Right ventricle myocardium superior (tissue), 1 donor: Measurements from ENCODE around the gene ERAP2. TPM values are rescaled to one million over a fixed set of nuclear protein-coding genes. Genes with fewer than 3 reads are reported as not detected.

Experiments
- ATAC-seq: fragments of 200-7000 bp; cut with Tn5 transposase; one replicate; pipeline ENCODE4 v1.9.1; 2020; ENCODE audit warnings: mild to moderate bottlenecking; ENCODE audit not compliant: poor library complexity
- DNase-seq: peaks from one replicate; pipeline ENCODE4 v3.0.0-alpha.2; 2020
- intact Hi-C: fragments of 100-400 bp; cut with DNase I; formaldehyde crosslinking; loops from one replicate; pipeline ENCODE4 v1.11.2; 2022
- total RNA-seq: library from RNA; stranded (reverse); fragmentation: NEBNext Ultra II Directional; extraction: Animal tissue kit (Norgen Biotek cat#: 25700); gene quantifications from one replicate; pipeline ENCODE4 v1.2.1, GENCODE V29; 2021
- donor health status: DM: no; HTN: yes; CAD: no; lungs with severe emphysema.

The ERAP2 gene
- total RNA-seq, 1 donor from 2014 or later: 5.3 TPM

DNA sequence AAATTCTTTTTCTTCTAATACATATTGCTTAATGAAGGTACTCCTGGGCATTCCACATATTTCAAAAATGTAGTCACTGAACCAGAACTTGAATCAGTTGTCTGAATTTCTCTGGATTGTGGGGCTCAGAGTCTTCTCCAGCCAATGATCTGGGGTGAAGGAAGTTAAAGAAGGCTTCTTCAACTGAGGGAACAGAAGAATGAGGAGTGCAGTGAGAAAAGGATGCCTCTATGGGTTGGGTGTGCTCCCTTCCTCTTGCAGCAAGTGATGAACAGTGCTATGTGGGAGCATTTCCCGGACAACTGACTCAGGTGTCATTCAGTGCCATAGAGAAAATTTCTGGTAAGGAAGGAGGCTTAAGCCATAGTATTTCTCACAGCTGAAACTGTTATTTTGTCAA is 67.5 kb downstream of the ERAP2 start:
- intact Hi-C loops: no loop called here
- no peak for DNase-seq
- ATAC-seq: no peak

DNA sequence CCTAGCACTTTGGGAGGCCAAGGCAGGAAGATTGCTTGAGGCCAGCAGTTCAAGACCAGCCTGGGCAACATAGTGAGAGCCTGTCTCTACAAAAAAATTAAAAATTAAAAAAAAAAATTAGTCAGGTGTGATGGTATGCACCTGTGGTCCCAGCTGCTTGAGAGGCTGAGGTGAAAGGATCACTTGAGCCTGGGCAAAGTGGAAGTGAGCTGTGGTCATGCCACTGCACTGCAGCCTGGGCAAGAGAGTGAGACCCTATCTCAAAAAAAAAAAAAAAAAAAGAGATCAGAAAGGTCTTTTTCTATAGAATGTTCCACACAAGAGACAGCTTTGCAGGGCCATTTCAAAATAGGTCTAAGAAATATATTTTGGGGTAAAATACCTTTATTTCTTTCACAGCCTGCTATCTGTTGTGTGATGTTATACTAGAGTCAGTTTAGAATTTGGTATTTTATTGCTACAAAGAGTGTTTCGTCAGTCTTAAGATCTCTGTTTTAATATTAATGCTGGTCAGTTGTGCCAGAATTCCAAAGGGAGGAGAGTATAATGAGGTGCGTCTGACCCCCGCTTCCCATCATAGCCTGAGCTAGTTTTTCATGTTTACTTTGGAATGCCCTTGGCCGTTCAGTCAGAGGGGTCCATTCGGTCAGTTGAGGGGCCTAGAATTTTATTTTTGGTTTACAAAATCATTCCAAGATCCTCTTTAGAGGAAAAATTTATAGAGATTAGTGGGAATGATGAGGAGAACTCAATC is 69.0 kb downstream of the ERAP2 start:
- ATAC-seq (no peak), DNase-seq (no peak)
- intact Hi-C loops: no loop called here

DNA sequence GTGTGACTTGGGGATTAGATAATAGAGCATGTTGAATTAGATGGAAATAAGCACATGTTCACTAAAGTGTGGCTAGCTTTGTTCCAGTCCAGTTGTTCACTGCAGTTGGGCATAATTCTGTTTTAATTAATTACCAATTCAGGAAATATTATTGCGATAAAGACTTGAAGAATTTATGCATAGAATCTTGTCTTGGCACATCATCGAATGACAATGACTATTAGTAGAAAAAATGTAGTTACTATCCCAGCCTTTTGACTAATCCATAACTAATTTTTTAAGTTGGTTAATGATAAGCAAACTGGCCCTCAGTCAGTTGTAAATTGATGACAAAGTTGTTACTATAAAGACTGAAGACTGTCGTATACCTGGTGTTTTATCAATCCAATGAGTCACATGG is 70.1 kb downstream of the ERAP2 start:
- ATAC-seq: no peak
- DNase-seq: no peak
- intact Hi-C loops: no loop called here

DNA sequence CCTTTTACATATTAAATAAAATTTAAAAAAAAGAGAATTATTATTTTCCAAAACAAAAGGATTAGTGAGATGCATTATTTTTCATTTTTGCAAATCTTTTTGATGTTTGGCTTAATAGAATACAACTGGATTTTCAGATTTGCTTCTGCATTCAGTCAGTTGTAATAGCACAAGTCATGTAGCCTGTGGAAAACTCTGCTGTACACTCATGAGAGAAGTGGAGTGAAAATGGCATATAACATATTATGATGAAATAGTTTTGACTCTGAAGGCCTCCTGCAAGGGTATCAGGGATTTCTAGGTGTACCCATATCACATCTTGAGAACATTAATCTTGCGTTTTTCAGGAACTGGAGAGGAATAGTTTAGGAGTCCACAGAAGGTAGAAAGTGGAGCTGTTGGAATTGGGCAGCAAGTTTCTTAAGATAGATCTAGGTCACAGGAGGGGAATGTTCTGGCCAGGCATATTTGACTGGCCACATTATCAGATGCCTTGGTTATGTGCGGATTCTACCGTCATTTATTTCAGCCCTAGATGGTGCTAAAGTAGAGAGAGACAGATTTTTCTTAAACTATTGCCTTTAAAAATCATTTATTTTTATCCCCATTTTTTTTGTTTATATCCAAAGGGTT is 75.9 kb downstream of the ERAP2 start:
- ATAC-seq (peak; percentile 85), DNase-seq (no peak)
- intact Hi-C loops: no loop called here

DNA sequence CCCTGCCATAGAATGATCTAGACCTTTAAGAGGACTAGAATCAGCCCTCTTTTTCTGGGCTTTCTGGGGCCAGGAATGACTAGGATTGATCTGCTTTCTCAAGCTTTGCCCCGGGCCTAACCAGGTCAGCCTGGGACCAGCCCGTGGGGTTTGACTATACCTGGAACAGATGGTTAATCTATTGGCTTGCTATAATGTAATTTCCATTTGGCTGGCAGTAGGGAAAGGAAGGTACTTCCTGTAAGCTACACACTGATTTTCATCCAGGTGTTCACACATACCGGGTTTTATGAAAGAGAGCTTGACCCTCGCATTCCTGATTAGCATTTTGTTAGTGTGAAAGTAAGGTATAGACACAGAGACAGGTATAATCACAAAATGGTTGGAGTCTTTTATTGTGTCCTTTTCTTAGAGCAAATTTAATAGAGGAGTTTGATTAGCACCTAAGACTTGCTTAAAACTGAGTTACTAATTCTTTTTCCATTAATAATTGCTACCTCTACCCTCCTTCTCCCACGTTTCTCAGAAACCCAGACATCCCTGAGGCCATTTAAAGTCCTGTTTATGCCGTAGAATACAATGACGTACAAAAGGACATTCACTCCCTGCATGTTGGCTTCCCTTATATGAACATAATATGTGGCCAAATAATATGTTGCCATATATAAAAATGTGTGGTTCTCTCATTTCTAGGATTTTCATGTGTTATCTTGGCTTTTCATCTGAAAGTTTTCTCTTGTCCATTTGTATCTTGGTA is 76.9 kb downstream of the ERAP2 start:
- intact Hi-C loops: no loop called here
- DNase-seq: no peak
- peak; percentile 8 for ATAC-seq

DNA sequence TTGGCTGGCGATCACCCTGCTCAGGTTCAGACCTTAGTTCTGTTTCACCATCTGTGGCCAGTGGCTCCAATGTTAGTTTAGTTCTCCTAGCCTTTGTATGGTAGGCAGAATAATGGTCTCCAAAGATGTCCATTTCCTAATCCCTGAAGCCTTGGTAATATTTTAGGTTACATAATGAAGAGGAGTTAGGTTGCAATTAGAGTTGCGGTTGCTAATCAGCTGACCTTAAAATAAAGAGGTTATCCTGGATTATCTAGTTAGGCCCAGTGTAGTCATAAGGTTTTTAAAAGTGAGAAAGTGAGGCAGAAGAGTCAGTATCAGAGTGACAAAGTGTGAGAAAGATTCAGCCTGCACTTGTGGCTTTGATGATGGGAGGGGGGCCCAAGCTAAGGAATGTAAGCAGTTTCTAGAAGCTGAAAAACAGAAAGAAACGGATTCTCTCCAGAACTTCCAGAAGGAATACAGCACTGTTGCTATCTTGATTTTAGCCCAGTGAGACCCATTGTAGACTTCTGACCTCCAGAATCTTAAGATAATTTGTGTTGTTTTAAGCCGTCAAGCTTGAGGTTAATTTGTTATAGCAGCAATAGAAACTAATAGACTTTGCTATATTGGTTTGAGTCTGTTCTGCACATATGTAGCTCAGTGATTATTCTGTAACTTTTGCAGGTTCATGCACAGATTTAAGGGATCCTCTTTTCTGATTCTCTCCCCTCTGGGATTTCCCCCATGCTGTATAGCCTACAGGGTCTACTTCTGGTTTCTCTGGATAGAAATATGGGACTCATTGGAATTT is 81.2 kb downstream of the ERAP2 start:
- DNase-seq (no peak), ATAC-seq (no peak)
- intact Hi-C loops: no loop called here

DNA sequence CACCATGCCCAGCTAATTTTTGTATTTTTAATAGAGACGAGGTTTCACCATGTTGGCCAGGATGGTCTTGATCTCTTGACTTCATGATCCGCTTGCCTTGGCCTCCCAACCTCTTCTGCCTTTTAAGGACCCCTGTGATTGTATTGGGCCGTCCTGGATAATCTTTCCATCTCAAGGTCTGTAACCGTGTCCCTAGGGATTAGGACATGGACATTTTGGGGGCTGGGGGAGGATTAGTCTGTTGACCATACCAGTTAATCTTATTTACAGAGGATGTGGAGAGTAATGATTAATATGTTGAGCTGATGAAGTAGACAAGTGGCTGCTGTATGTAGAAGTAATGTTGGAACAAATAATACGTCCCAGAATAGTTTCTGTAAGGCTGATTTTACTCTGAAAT is 82.7 kb downstream of the ERAP2 start:
- DNase-seq (no peak), ATAC-seq (no peak)
- intact Hi-C loops: no loop called here

DNA sequence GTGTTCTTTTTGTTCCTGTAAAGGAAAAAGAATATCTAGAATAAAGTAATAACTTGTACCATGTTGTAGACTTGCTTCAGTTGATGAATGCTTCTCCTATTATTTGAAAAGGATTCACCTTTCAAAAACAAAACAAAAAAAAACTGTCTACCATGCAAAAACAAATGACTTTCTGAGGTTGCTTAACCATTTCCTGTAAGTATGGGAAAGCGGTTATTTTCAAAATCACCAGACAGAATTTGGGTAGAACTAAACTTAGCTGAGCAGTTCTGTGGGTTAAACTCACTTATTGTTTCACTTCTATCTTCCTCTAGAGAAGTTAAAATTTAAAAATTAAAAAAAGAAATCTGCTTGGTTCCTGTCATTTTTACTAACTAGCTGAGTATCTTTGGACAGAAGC is 84.8 kb downstream of the ERAP2 start:
- ATAC-seq (no peak), DNase-seq (no peak)
- intact Hi-C loops: no loop called here

DNA sequence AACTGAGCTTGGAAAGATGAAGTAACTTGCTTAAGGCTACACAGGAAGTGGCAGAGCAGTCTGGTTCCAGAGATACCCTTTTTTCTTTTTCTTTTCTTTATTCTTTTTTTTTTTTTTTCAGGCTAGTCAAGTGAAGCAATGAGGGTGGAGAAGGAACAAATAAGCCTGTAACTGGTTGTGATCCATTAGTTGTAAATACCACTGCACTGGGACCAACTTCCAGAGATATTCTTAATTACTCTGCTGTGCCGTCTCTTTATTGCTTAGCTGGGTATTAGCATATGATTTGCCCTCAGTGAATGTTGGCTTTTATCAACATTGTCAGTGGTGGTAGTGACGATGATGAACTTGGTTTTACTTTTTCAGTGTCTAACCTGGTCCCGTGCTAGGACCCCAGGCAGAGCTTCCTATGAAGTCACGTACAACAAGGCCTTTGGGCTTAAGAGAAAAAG is 86.3 kb downstream of the ERAP2 start:
- DNase-seq (no peak), ATAC-seq (peak; percentile 29)
- intact Hi-C loops: no loop called here

DNA sequence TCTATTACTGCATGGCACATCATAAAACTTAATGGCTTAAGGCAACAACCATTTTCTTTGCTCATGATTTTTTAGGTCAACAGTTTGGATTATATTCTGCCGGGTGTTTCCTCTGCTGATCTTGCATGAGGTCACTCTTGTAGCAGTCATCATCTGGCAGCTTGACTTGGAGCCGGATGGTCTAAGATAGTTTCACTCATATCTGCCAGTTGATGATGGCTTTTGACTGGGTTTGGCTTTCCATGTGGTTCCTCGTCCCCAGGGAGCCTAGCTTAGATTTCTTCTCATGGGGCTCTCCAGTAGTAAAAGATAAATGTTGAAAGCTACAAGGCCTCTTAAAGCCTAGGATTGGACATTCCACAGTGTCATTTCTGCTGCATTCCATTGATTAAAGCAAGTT is 87.0 kb downstream of the ERAP2 start:
- ATAC-seq: peak; percentile 88
- peak; percentile 65 for DNase-seq
- intact Hi-C loops: no loop called here

DNA sequence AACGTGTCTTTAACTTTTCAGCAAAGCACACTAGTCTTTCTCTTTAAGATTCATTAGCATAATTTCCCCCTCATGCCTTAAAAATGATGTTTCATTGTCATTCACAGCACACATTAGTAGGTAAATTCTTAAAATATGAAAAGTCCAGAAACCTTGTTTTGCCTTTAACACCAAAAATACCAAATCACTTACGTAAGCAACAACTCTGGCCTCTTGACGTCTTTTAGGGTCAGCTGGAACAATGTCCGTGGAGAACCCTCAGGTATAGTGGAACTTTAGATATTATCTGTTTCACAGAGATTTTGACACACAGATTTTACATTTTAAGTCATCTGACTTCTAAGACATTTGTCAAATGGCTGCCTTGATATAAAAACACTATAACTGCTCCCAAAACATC is 90.5 kb downstream of the ERAP2 start:
- ATAC-seq (no peak), DNase-seq (no peak)
- intact Hi-C loops: no loop called here

DNA sequence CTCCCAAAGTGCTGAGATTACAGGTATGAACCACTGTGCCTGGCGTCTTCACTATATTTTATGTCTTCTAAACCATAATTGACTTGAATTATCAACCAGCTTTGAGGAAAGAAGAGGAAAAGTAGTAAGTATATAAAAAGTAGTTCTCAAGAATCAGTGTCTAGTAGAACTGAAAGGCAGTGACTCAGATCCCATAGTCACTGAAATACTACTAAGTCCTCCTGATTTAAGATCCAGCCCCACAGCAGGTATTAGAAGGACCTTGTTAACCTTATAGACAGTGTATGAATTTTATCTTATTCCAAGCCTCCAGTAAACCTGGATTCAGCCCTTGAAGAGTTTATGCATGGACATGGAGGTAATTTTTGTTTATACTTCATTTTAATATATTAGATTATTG is 91.1 kb downstream of the ERAP2 start:
- no peak for ATAC-seq
- no peak for DNase-seq
- intact Hi-C loops: no loop called here

DNA sequence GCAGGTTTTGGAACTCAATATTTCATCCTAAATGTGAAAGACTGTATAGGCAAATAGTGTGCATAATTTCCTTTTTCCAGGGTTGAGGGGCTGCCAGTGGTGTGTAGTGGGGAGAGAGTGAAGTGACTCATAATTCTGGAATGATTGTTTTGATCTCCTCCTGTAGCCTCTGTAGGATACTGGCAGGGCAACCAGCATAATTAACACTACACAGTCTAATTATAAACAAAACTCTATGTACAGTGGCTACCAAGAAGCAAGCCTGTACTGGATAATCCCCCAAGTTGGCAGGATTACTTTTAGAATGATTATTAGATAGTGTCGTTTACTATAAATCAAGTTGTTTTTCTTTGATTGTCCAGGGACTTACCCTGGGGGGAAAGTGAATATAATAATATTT is 91.8 kb downstream of the ERAP2 start:
- ATAC-seq: peak; percentile 79
- DNase-seq: no peak
- intact Hi-C loops: no loop called here

DNA sequence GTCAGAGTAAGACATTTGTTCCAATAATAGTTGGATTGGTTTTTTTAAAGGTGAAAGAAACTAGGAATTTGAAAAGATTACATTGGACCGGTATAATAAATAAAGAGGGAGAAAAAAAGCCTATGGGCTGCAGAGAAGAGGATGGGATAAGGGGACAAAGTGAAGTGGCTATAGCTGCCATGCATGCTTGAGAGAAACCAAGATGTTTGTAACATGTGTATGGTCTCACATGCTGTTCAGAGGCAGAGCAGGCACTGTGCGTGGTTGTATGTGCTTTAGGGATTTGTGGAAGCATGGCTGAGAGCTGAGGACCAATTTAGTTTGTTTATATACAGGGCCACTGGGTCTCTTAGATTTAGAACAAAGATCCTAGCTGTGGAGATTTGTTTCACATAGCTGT is 92.3 kb downstream of the ERAP2 start:
- ATAC-seq (peak; percentile 69), DNase-seq (no peak)
- intact Hi-C loops: no loop called here

Other genes starting within 250 kb of the ERAP2 start
- 501 TPM for gene CAST, start 214.1 kb upstream of the ERAP2 start, total RNA-seq
- gene ERAP1, start 68.6 kb upstream of the ERAP2 start, total RNA-seq: 36.4 TPM
- gene LNPEP, start 59.6 kb downstream of the ERAP2 start, total RNA-seq: 44.4 TPM